HepG2 (cell line): ENCODE results near the gene P2RX7.

Experiments used
- NPAS2 ChIP-seq: sonication (generic); formaldehyde crosslinking; IDR thresholded peaks from 2 replicates; pipeline ENCODE4 v1.8.0; 2022; ENCODE audit warnings: mild to moderate bottlenecking, missing genetic modification reagents, borderline replicate concordance
- SP1 ChIP-seq, 2 experiments: fragments of 450-650 bp in 1 of 2; sonication (generic) in 1 of 2; formaldehyde crosslinking in 1 of 2; IDR thresholded peaks; 2 replicates each; pipeline versions ENCODE4 v1.4.0 to v1.6.1; 2016 to 2020; ENCODE audit warnings: missing genetic modification reagents in 1 of 2

DNA sequence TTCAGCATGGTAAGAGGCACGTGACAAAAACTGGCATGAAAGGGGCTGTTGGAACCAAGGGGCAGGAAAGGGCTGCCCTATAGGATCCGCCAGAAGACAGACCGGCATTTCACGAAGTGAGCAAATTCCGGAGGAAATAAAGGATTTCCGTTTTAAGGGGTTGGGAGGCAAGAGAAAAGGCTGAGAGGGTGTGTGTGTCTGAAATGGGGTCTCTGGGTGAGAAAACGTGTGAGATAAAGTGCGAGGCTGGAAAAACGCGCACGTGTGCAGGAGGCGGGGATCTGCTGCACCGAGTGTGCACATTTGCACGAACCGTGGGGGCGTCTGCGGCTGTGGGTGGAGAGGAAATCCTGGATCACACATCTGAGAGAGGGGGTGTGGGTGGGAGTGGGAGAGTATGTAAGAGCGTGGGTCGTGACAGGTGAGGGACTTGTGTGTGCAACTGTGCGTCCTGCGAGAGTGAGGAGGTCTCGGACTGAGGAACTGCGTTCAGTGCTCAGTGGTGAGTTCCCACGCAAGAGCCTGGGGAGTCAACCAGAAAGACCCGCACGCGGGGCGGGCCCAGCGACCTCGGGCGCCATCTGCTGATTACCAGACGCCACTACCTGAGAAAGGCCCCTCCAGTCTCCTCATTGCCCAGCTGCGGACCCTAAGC is 37.0 kb upstream of the P2RX7 start:
- TF ChIP-seq SP1 (IDR thresholded peaks at IDR 0.05) (no peak), SP1 (CRISPR knock-in tag; IDR thresholded peaks at IDR 0.05) (no peak), NPAS2 (CRISPR knock-in tag) (no peak)
